Activated CD8-positive, alpha-beta T cell treated with anti-CD3 and anti-CD28 coated beads for 36 hours (primary cell): Measurements from ENCODE around the gene DDR2. TPM values are rescaled to one million over a fixed set of nuclear protein-coding genes. Genes with fewer than 3 reads are reported as not detected.

Experiments
- ATAC-seq: fragments of 200-7000 bp; cut with Tn5 transposase; one replicate; pipeline ENCODE4 v1.10.0; 2021; ENCODE audit warnings: mild to moderate bottlenecking, moderate library complexity
- CTCF ChIA-PET: fragments of 350-600 bp; sonication (Branson Sonifier 250); formaldehyde crosslinking; loops from one replicate; lab custom pipeline; 2021; ENCODE audit warnings: antibody characterized with exemption; lab: Charles Lee
- POLR2A ChIA-PET: fragments of 350-600 bp; sonication (Branson Sonifier 250); formaldehyde crosslinking; loops from one replicate; lab custom pipeline; 2021; ENCODE audit warnings: antibody characterized with exemption; lab: Charles Lee
- DNase-seq: peaks from one replicate; pipeline ENCODE4 v3.0.0-alpha.2; 2020
- H3K27ac Mint-ChIP-seq: one replicate; pipeline ENCODE4 v1.8.0; 2021; ENCODE audit warnings: mild to moderate bottlenecking, mixed read lengths
- H3K27me3 Mint-ChIP-seq: one replicate; pipeline ENCODE4 v1.8.0; 2021; ENCODE audit warnings: mixed read lengths
- H3K36me3 Mint-ChIP-seq: one replicate; pipeline ENCODE4 v1.8.0; 2021; ENCODE audit warnings: low read depth, mixed read lengths
- H3K4me1 Mint-ChIP-seq: one replicate; pipeline ENCODE4 v1.8.0; 2021; ENCODE audit warnings: low read depth, mixed read lengths
- H3K4me3 Mint-ChIP-seq: one replicate; pipeline ENCODE4 v1.8.0; 2021; ENCODE audit warnings: mild to moderate bottlenecking, moderate library complexity, mixed read lengths
- H3K9me3 Mint-ChIP-seq: one replicate; pipeline ENCODE4 v1.8.0; 2021; ENCODE audit warnings: mixed read lengths
- intact Hi-C: fragments of 100-400 bp; cut with micrococcal nuclease; formaldehyde crosslinking; loops from one replicate; pipeline ENCODE4 v1.10.0; 2022
- total RNA-seq, 2 experiments: library from RNA; stranded (reverse); gene quantifications; one replicate each; pipeline ENCODE4 v1.2.3, GENCODE V29; 2021
- TF ChIP-seq, protein P1 (sequence below): fragments of 200-600 bp; IDR thresholded peaks from one replicate; pipeline ENCODE4 v1.8.0; 2022; ENCODE audit warnings: antibody characterized with exemption, mild to moderate bottlenecking

The DDR2 gene
- total RNA-seq, 2 experiments from 2014 or later = 0.31 to 0.45 TPM

DNA sequence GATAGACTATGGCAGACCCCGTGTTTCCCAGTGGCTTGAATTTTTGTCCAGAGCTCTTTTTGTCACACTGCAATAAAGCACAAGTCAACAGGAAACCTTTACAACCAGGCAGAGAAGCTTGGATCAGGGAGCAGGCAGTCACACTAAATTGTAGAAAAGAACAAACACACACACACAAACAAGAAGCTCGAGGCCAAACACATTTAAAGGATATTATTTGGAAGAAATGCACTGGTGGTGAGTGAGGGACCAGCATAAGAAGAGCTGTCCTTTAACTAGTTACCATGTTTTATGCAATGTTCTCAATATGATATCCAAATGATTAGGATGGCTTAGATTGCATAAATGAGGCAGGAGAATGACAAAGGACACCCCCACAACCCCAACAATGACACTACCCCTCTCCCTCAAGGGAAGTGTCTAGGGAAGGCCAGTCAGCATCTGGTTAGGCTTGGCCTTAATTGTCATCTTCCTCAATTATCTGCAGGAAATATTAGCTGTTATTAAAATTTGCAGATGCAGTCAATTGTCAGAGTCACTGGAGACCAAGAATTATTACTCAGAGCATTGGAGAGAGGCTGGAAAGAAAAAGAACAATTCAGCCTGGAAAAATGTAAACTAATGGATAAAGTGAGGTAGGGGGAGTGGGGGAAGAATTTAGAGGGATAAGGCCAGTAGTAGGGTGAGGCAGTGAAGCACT is 35.3 kb downstream of the DDR2 start:
- intact Hi-C loops = no loop called here
- no peak for DNase-seq
- Mint-ChIP-seq H3K27me3 (peaks cover 7% of the 10 kb centered on the region), H3K27ac (no peak overlapping the region), H3K36me3 (no peaks in the 10 kb centered on the region), H3K4me3 (no peak overlapping the region), H3K9me3 (no peaks in the 10 kb centered on the region), H3K4me1 (no peaks in the 10 kb centered on the region)
- ChIA-PET POLR2A (no interaction called here), CTCF (interaction anchor here (1.0 to 1.5 kb wide), 3 partner anchors 11 to 611 kb away, joined by 3 read pairs; no protein-coding TSS in a partner anchor)
- TF ChIP-seq, protein P1, sequence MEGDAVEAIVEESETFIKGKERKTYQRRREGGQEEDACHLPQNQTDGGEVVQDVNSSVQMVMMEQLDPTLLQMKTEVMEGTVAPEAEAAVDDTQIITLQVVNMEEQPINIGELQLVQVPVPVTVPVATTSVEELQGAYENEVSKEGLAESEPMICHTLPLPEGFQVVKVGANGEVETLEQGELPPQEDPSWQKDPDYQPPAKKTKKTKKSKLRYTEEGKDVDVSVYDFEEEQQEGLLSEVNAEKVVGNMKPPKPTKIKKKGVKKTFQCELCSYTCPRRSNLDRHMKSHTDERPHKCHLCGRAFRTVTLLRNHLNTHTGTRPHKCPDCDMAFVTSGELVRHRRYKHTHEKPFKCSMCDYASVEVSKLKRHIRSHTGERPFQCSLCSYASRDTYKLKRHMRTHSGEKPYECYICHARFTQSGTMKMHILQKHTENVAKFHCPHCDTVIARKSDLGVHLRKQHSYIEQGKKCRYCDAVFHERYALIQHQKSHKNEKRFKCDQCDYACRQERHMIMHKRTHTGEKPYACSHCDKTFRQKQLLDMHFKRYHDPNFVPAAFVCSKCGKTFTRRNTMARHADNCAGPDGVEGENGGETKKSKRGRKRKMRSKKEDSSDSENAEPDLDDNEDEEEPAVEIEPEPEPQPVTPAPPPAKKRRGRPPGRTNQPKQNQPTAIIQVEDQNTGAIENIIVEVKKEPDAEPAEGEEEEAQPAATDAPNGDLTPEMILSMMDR = no peak
- no peak for ATAC-seq

DNA sequence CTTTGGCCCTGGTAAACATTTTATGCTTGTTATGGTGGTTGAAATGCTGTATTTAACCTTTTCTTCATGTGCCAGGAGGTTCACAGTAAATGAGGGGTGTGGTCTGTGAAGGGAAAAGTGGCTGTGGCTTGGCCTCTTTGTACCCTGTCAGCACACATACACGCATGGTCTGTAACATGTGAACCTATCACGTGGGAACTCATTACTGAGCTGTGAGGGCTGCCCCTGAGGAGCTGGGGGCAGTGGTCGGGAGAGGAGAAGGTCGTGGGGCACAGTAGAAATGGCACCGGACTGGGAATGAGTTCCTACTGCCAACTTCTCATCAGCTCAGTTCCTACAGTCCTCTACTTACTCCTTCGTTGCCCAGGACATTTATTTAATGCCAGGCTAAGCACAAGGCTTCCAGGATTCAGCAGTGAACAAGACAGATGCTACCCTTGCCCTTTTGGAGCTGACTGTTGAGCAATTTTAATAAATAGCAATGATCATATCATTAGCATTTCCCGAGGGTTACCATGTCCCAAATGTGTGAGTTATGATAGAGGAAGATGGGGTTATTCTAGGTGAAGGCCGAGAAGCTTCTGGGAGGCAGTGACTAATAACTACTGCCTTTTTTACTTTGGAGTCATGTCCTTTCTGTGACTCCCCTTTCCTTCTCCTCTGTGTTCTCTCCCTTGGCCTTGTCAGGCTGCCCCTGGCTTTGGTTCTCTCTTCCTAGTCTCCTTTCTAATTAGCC is 38.8 kb downstream of the DDR2 start:
- H3K4me3 Mint-ChIP-seq = no peak overlapping the region
- no peaks in the 10 kb centered on the region for H3K4me1 Mint-ChIP-seq
- intact Hi-C loops = no loop called here
- no peaks in the 10 kb centered on the region for H3K9me3 Mint-ChIP-seq
- H3K27ac Mint-ChIP-seq = no peak overlapping the region
- TF ChIP-seq, protein P1 = no peak
- H3K36me3 Mint-ChIP-seq = no peaks in the 10 kb centered on the region
- POLR2A ChIA-PET = no interaction called here
- CTCF ChIA-PET = interaction anchor here (0.9 kb wide), 1 partner anchor 10 kb away, joined by 3 read pairs; no protein-coding TSS in a partner anchor
- DNase-seq (no peak), ATAC-seq (no peak)
- peaks cover 2% of the 10 kb centered on the region for H3K27me3 Mint-ChIP-seq

DNA sequence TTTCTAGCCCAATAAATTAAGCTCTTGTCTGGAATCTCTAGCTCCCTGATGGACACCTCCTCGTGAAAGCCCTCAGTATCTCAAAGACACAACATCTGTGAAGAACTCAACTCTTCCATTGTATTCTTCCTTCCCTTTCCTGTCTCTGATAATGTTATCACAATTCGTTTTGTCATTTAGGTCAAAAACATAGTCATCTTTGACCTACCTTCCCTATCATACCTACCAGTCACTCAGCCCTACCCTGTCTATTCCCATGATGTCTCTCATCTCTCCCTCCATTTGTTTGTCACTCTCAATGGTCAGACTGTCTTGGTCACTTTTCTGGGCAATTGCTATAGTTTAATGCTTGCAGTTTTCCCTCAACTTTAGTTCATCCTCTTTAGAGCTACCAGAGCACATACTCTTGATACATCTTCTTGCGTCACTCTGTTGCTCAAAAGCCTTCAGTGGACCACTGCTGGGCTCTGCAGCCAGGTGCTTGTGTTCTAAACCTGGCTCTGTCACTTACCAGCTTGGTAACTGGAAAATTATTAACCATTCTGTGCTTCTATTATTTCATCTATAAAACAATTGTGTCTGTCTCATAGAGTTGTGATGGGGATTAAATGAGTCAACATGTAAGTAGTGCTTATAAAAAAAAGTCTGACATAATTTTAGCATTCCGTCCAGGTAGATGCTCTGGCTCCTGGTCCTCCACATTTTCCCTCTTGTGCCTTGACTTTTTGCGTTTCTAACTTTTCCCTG is 39.6 kb downstream of the DDR2 start:
- Mint-ChIP-seq H3K4me3 (no peak overlapping the region), H3K36me3 (no peaks in the 10 kb centered on the region), H3K27me3 (no peaks in the 10 kb centered on the region), H3K9me3 (no peaks in the 10 kb centered on the region), H3K4me1 (no peaks in the 10 kb centered on the region), H3K27ac (no peak overlapping the region)
- no peak for ATAC-seq
- TF ChIP-seq, protein P1 = no peak
- POLR2A ChIA-PET = no interaction called here
- intact Hi-C loops = no loop called here
- CTCF ChIA-PET = interaction anchor here (0.9 kb wide), 1 partner anchor 11 kb away, joined by 3 read pairs; no protein-coding TSS in a partner anchor
- DNase-seq = no peak

DNA sequence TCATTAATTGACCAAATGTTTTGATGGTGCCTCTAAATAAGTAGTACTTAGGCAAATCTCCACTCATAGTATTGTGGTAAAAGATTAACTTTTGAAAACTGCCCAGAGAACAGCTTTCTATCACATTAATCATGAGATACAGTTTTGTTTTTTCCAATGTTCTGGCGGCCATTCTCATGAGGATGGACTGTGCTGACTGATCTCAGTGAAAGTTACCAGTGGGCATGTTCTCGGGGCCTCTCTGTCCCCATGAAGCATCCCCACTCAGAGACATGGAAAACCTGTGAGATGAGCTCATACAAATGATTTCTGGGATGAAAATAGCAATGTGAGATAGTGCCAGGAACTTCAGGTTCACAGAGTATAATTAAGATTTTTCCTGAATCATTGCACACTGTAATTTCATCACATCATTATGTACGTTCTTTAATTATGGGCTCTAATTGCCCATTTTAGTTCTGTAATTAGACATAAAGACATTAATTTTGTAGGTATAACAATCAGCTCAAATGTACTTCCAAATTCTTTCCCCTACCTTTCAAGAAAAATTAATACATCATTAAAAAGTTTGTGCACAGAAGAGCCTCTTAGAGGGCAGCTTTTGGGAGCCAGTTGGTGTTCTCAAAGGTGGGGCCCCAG is 40.5 kb downstream of the DDR2 start:
- H3K4me1 Mint-ChIP-seq = no peaks in the 10 kb centered on the region
- no peaks in the 10 kb centered on the region for H3K36me3 Mint-ChIP-seq
- no peak overlapping the region for H3K4me3 Mint-ChIP-seq
- H3K27me3 Mint-ChIP-seq = no peaks in the 10 kb centered on the region
- CTCF ChIA-PET = no interaction called here
- TF ChIP-seq, protein P1 = no peak
- ATAC-seq (no peak), DNase-seq (no peak)
- intact Hi-C loops = no loop called here
- H3K27ac Mint-ChIP-seq = no peak overlapping the region
- POLR2A ChIA-PET = no interaction called here
- no peaks in the 10 kb centered on the region for H3K9me3 Mint-ChIP-seq
